SK-MEL-5 (cell line): ENCODE data around the gene RBM14. TPM values are rescaled to one million over a fixed set of nuclear protein-coding genes. Genes with fewer than 3 reads are reported as not detected.
"Not testable (repeated sequence)": the region's sequence is repeated elsewhere in the genome, so short reads cannot be mapped to it uniquely, and the experiment has no call there.

Source experiments
- DNase-seq: peaks from one replicate; pipeline ENCODE4 v3.0.0-alpha.2; 2016; ENCODE audit warnings: low read depth, low spot score
- in situ Hi-C: cut with HindIII; loops from 2 replicates; pipeline ENCODE4 v1.10.0; 2016; ENCODE audit warnings: low sequenced_read_pairs, high pct_unique_total_duplicates, low pct_unique_long_range_greater_than_20kb
- total RNA-seq: library from RNA; depleted of rRNA; stranded (reverse); fragments of >200 nt; shearing (Covaris generic); gene quantifications from 2 replicates; pipeline ENCODE4 v1.2.3, GENCODE V29; 2014

RBM14 gene
- total RNA-seq, 1 experiment from 2014 or later = 23.3 TPM

GRCh38 chr11:66624450-66624849, 8.0 kb downstream of the RBM14 start:
- no peak for DNase-seq
- in situ Hi-C loops = no loop called here

DNA sequence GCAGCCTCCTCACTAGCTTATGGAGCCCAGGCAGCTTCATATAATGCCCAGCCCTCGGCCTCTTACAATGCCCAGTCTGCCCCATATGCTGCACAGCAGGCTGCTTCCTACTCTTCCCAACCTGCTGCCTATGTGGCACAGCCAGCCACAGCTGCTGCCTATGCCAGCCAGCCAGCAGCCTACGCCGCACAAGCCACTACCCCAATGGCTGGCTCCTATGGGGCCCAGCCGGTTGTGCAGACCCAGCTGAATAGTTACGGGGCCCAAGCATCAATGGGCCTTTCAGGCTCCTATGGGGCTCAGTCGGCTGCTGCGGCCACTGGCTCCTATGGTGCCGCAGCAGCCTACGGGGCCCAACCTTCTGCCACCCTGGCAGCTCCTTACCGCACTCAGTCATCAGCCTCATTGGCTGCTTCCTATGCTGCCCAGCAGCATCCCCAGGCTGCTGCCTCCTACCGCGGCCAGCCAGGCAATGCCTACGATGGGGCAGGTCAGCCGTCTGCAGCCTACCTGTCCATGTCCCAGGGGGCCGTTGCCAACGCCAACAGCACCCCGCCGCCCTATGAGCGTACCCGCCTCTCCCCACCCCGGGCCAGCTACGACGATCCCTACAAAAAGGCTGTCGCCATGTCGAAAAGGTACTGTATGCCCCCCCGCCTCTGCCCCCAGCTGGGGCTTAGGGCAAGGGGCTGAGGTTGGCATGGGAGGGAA, 8.8 kb downstream of the RBM14 start:
- in situ Hi-C loops = no loop called here
- DNase-seq = no peak

GRCh38 chr11:66625752-66626149, 9.3 kb downstream of the RBM14 start:
- in situ Hi-C loops = no loop called here
- DNase-seq = no peak

DNA sequence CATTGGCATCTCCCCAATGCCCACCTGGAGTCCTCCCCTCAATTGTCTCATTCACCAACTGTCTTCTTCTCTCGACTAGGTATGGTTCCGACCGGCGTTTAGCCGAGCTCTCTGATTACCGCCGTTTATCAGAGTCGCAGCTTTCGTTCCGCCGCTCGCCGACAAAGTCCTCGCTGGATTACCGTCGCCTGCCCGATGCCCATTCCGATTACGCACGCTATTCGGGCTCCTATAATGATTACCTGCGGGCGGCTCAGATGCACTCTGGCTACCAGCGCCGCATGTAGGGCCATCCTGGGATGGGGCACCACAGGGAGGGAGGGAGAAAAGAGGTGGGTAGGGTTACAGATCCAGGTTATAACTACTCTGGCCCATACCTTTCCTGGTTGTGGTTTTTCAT, 10.0 kb downstream of the RBM14 start:
- in situ Hi-C loops = no loop called here
- no peak for DNase-seq

DNA sequence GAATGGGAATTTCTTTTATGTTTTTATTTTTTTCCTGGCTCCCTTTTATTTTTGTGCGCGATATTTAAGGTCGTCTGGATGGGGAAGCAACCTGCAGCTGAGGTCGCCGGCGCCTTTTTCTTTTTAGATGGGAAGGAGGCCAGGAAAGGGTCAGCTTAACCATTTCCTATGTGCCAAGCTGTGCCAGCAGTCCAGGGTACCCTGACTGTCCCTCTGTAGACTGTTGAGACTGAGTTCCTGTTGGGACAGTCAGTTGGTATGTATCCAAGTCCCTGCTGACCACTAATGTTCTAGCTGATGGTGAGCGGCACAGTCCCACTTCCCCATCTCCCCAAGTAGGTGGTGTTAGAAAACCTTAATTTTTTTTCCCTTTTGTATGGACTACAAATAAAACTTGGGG, 10.5 kb downstream of the RBM14 start:
- in situ Hi-C loops = no loop called here
- DNase-seq = no peak

- in situ Hi-C loops = no loop called here
- no peak for DNase-seq
Observed at GRCh38 chr11:66628061-66628603, 11.7 kb downstream of the RBM14 start.

GRCh38 chr11:66629356-66629755, 12.9 kb downstream of the RBM14 start:
- no peak for DNase-seq
- in situ Hi-C loops = no loop called here

DNA sequence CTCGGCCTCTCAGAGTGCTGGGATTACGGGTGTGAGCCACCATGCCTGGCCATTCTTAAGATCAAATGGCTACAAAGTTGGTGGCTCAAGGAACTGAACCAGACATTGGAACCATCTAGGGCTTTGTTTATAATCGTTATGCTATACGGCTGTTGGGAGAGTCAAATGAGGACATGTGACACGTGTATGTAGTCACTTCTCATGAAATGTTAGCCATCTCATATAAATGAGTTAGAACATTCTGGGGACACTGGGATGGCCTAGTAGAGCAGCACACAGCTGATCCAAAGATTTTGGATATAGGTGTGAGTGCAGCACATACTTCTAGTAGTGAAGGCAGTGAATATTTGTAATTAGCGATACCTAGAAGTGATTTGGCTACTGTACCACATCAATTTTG, 15.5 kb downstream of the RBM14 start:
- in situ Hi-C loops = no loop called here
- no peak for DNase-seq

- in situ Hi-C loops = no loop called here
Observed at GRCh38 chr11:66632952-66633351, 16.5 kb downstream of the RBM14 start.

DNA sequence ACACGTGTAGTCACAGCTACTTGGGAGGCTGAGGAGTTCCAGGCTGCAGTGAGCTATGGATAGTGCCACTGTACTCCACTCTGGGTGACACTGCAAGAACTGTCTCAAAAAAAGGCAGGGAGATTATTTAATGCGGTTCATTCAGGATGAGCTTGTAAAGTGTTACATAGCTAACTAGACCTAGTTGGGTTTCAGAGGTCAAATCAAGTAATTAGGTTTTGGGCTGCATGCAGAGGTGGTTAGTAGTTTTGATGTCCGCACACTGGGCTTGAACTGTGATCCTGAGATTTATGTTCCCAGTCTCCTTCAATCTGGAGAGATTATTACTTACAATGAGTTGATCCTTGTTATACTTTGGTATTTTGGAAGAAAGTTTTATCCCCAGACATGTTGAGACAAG, 20.0 kb downstream of the RBM14 start:
- in situ Hi-C loops = no loop called here
- DNase-seq = no peak

More at GRCh38 chr11:66632952-66633351, 16.5 kb downstream of the RBM14 start:
- DNase-seq = no peak

GRCh38 chr11:66637557-66638176, 21.2 kb downstream of the RBM14 start:
- DNase-seq = peak; percentile 13
- in situ Hi-C loops = no loop called here

- DNase-seq = peak; percentile 99
- in situ Hi-C loops = no loop called here
Observed at GRCh38 chr11:66638177-66639065, 22.0 kb downstream of the RBM14 start, which contains the start of gene RBM4. RBM4 (plus strand) TSS chr11:66638703; CDS start chr11:66639712, 1,009 bp downstream.

GRCh38 chr11:66639066-66639813, 22.8 kb downstream of the RBM14 start:
- DNase-seq = peak; percentile 16
- in situ Hi-C loops = no loop called here

DNA sequence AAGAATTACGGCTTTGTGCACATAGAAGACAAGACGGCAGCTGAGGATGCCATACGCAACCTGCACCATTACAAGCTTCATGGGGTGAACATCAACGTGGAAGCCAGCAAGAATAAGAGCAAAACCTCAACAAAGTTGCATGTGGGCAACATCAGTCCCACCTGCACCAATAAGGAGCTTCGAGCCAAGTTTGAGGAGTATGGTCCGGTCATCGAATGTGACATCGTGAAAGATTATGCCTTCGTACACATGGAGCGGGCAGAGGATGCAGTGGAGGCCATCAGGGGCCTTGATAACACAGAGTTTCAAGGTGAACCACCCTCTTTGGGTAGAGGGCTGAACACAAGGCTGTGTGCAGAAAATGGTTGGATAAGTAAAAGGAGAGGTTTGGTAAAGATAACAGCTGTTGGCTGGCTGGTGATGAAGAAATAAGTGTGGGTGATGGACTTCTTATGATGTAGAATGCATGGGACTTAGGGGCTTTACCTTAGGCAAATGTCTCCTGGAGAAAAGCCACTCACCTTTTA, 23.4 kb downstream of the RBM14 start:
- in situ Hi-C loops, DNase-seq: not testable (repeated sequence)

DNA sequence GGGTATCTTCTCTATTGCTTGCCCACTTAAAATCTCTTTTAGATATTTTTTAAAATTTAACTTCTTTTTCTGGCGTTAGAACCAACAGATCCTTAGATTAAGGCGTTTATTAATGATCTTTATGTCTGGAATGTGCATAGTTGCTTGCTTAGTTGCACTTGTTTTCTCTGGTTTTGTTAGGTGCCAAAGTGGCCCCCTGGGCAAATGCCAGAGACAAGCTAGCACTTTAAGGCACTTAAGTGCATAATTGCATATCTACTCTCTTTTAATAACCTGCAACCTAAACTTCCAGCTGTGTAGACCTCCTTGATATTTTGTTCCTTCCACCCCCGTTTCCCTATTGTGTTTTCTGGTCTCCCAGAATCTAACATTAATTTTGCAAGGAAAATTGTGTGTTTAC, 25.4 kb downstream of the RBM14 start:
- in situ Hi-C loops = no loop called here
- DNase-seq = no peak

DNA sequence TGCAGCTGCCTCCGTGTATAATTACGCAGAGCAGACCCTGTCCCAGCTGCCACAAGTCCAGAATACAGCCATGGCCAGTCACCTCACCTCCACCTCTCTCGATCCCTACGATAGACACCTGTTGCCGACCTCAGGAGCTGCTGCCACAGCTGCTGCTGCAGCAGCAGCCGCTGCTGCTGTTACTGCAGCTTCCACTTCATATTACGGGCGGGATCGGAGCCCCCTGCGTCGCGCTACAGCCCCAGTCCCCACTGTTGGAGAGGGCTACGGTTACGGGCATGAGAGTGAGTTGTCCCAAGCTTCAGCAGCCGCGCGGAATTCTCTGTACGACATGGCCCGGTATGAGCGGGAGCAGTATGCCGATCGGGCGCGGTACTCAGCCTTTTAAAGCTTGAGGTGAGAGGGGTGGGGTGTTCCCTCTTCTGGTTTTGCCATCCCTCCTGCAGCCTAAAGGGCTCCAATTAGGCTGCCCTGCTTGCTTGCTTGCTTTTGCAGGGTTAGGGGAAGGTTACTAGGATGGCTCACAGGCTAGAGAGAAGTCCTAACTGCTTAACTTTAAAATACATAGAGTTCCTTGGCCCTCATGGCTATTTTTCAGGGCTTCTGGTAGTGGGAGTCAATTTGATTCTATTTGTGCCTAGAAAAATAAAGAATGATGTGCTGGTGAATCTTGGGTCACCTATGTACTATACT, 27.5 kb downstream of the RBM14 start:
- in situ Hi-C loops = no loop called here
- DNase-seq = no peak

DNA sequence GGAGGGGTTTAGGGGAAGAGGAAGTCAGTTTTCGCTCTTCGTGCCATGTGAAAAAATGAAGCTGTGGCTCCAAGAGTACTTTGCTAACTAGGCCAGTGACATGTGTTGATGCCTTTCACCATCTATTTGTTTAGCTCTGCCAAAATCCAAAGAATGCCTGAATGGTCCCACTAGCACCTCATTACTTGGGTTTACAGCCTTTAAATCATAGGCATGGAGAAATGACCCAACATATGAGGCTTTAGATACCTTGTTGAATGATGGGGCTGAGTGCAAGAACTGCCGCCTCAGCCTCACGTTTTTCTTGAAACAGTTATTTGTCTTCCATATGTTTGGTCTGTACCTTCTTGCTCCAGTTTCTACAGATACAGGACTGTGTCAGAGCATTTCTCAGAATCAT, 30.4 kb downstream of the RBM14 start:
- in situ Hi-C loops = no loop called here
- DNase-seq = no peak
